GM18867 (cell line): ENCODE measurements around the gene CRABP2.

Experiments used
- ATAC-seq: cut with Tn5 transposase; IDR thresholded peaks from one replicate; pipeline ENCODE4 v1.9.1; 2021; ENCODE audit warnings: mild to moderate bottlenecking, moderate library complexity; ENCODE audit not compliant: unreplicated experiment

The CRABP2 gene

GRCh38 chr1:156742017-156742416 is 36.6 kb upstream of the CRABP2 start:
- ATAC-seq, result no peak

- ATAC-seq, result no peak
These were observed 36.1 kb upstream of the CRABP2 start for GRCh38 chr1:156741481-156741983.

- peak; percentile 81 for ATAC-seq
These were observed 35.5 kb upstream of the CRABP2 start, which contains the start of gene MRPL24 for GRCh38 chr1:156740741-156741480. TSS of gene MRPL24 (minus strand) at chr1:156741088. CDS start at chr1:156738704, 2,384 bp downstream.

- ATAC-seq, result no peak
These were observed 34.9 kb upstream of the CRABP2 start for GRCh38 chr1:156740237-156740740.

- ATAC-seq, result no peak
These were observed 33.5 kb upstream of the CRABP2 start for GRCh38 chr1:156738916-156739315.

- no peak for ATAC-seq
These were observed 33.0 kb upstream of the CRABP2 start for GRCh38 chr1:156738407-156738806.

- no peak for ATAC-seq
These were observed 28.7 kb upstream of the CRABP2 start for GRCh38 chr1:156733989-156734584.

GRCh38 chr1:156728599-156729462 is 23.4 kb upstream of the CRABP2 start, which contains the start of gene ISG20L2:
TSS of gene ISG20L2 (minus strand) at chr1:156728766. CDS start at chr1:156727652, 1,114 bp downstream.
- ATAC-seq, result peak; percentile 87

- ATAC-seq, result peak; percentile 57
These were observed 22.7 kb upstream of the CRABP2 start, which contains the start of gene METTL25B for GRCh38 chr1:156727926-156728598. TSS of gene METTL25B (plus strand) at chr1:156728469. CDS start at chr1:156729105, 636 bp downstream.

- ATAC-seq, result no peak
These were observed 22.1 kb upstream of the CRABP2 start for GRCh38 chr1:156727492-156727891.

- no peak for ATAC-seq
These were observed 21.3 kb upstream of the CRABP2 start for GRCh38 chr1:156726549-156727226.

- peak; percentile 36 for ATAC-seq
These were observed 20.4 kb upstream of the CRABP2 start for GRCh38 chr1:156725683-156726280.

- no peak for ATAC-seq
These were observed 16.2 kb upstream of the CRABP2 start for GRCh38 chr1:156721535-156721934.

- no peak for ATAC-seq
These were observed 15.7 kb upstream of the CRABP2 start for GRCh38 chr1:156721131-156721530.

- ATAC-seq, result no peak
These were observed 12.0 kb upstream of the CRABP2 start for GRCh38 chr1:156717351-156717750.

- no peak for ATAC-seq
These were observed 9.4 kb upstream of the CRABP2 start for GRCh38 chr1:156714830-156715229.

- ATAC-seq, result no peak
These were observed 7.2 kb upstream of the CRABP2 start for GRCh38 chr1:156712626-156713025.

GRCh38 chr1:156711011-156711817 is 5.8 kb upstream of the CRABP2 start:
- no peak for ATAC-seq
